K562 (cell line): ENCODE measurements around the gene CLSTN2. TPM values are rescaled to one million over a fixed set of nuclear protein-coding genes. Genes with fewer than 3 reads are reported as not detected.

ENCODE experiments used
- ATAC-seq: fragments of 200-7000 bp; cut with Tn5 transposase; 3 replicates; pipeline ENCODE4 v1.9.1; 2020; ENCODE audit warnings: moderate library complexity
- BruUV-seq: library from RNA; stranded (reverse); fragments of 400-500 nt; replicated peaks from 2 replicates; lab custom pipeline; 2021; lab: Mats Ljungman, UMichigan
- CTCF ChIA-PET: fragments of 300-600 bp; formaldehyde crosslinking; extraction: SDS; loops from one replicate; lab custom pipeline; 2021; ENCODE audit warnings: low intra/inter-chr PET ratio; lab: Yijun Ruan, JAX
- POLR2A ChIA-PET: fragments of 300-600, 350-650 bp; sonication (Branson Sonifier 250); formaldehyde crosslinking; extraction: SDS; loops from one replicate; lab custom pipeline; 2021; ENCODE audit warnings: antibody characterized with exemption, inconsistent platforms; lab: Yijun Ruan, JAX
- DNase-seq, 4 experiments: peaks; one replicate each; pipeline versions ENCODE4 v3.0.0 to v3.0.0-alpha.2; 2011 to 2018; ENCODE audit warnings: low spot score in 3 of 4, mixed read lengths in 3 of 4; ENCODE audit errors: extremely low read depth in 1 of 4
- FAIRE-seq: peaks from 2 replicates; lab custom pipeline; 2011; peaks lifted over from hg19 to GRCh38; lab: Jason Lieb, UNC
- H2AFZ ChIP-seq: 2 replicates; pipeline ENCODE4 v1.6.0; 2011; ENCODE audit warnings: low read depth, low read length, control low read depth, inconsistent platforms
- H3K27ac ChIP-seq: fragments of 200-600 bp; 3 replicates; pipeline ENCODE4 v1.8.0; 2011; ENCODE audit warnings: low read depth, mild to moderate bottlenecking, control low read depth, inconsistent platforms, low read length, moderate library complexity, mixed read lengths; ENCODE audit errors: extremely low read depth
- H3K27me3 ChIP-seq, 2 experiments: fragments of 300-600 bp in 1 of 2; 2 replicates in 1 of 2; 3 replicates in 1 of 2; pipeline versions ENCODE4 v1.6.0 to v1.8.0; 2011; ENCODE audit warnings: inconsistent platforms in 2 of 2, low read length in 2 of 2, mild to moderate bottlenecking in 1 of 2, mixed read lengths in 1 of 2, moderate library complexity in 1 of 2; ENCODE audit not compliant: control insufficient read depth in 2 of 2, insufficient read depth in 2 of 2
- H3K36me3 ChIP-seq: fragments of 300-600 bp; 3 replicates; pipeline ENCODE4 v1.8.0; 2011; ENCODE audit warnings: mild to moderate bottlenecking, low read length, inconsistent platforms; ENCODE audit not compliant: control insufficient read depth, insufficient read depth
- H3K4me1 ChIP-seq, 2 experiments: fragments of 200-600 bp in 1 of 2; replicated peaks in 1 of 2; 2 replicates in 1 of 2; 3 replicates in 1 of 2; pipeline versions ENCODE4 v1.5.1 to v1.8.0; 2011; ENCODE audit warnings: inconsistent platforms in 2 of 2, low read length in 2 of 2, mild to moderate bottlenecking in 1 of 2, mixed read lengths in 1 of 2, moderate library complexity in 1 of 2; ENCODE audit not compliant: control insufficient read depth in 2 of 2, insufficient read depth in 2 of 2
- H3K4me2 ChIP-seq: 2 replicates; pipeline ENCODE4 v1.6.1; 2011; ENCODE audit warnings: low read length, control low read depth, inconsistent platforms, mixed read lengths; ENCODE audit not compliant: insufficient read depth
- H3K4me3 ChIP-seq: fragments of 200-600 bp; sonication (generic), shearing (Covaris generic); 2 replicates; pipeline ENCODE4 v1.5.1; 2016; ENCODE audit warnings: control low read depth, inconsistent platforms
- H3K79me2 ChIP-seq: fragments of 200-600 bp; 3 replicates; pipeline ENCODE4 v1.8.0; 2011; ENCODE audit warnings: low read length, inconsistent platforms; ENCODE audit not compliant: control insufficient read depth, insufficient read depth
- H3K9ac ChIP-seq, 2 experiments: 2 replicates each; pipeline versions ENCODE4 v1.6.0 to v1.6.1; 2011; ENCODE audit warnings: low read depth in 2 of 2, low read length in 2 of 2, control low read depth in 1 of 2, inconsistent platforms in 1 of 2, mild to moderate bottlenecking in 1 of 2, mixed read lengths in 1 of 2; ENCODE audit not compliant: insufficient read depth in 1 of 2
- H3K9me1 ChIP-seq: one replicate; pipeline ENCODE4 v1.6.0; 2011; ENCODE audit warnings: inconsistent platforms, mild to moderate bottlenecking, low read length, moderate library complexity; ENCODE audit not compliant: control insufficient read depth, insufficient read depth
- H3K9me3 ChIP-seq: replicated peaks from 2 replicates; pipeline ENCODE4 v1.5.1; 2011; ENCODE audit warnings: low read depth, low read length, inconsistent platforms; ENCODE audit not compliant: control insufficient read depth, insufficient read depth
- H4K20me1 ChIP-seq: replicated peaks from 2 replicates; pipeline ENCODE4 v1.6.1; 2011; ENCODE audit warnings: low read length, inconsistent platforms, mixed read lengths; ENCODE audit not compliant: control insufficient read depth, insufficient read depth
- BCL6 ChIP-seq: fragments of 250-450 bp; sonication (Bioruptor Pico); IDR thresholded peaks from 2 replicates; pipeline ENCODE4 v1.4.0; 2020
- E4F1 ChIP-seq: fragments of 250-450 bp; sonication (Bioruptor Pico); IDR thresholded peaks from 2 replicates; pipeline ENCODE4 v1.5.0; 2021; ENCODE audit warnings: mild to moderate bottlenecking, borderline replicate concordance
- KLF1 ChIP-seq: fragments of 450-650 bp; IDR thresholded peaks from 2 replicates; pipeline ENCODE4 v1.6.1; 2016; ENCODE audit warnings: missing genetic modification characterization, missing compliant biosample characterization
- PCBP2 ChIP-seq: fragments of 200-400 bp; formaldehyde crosslinking; IDR thresholded peaks from 2 replicates; pipeline ENCODE4 v1.6.1; 2018; ENCODE audit warnings: low read length, low read depth, mild to moderate bottlenecking, moderate library complexity; ENCODE audit not compliant: poor library complexity, severe bottlenecking
- ZNF146 ChIP-seq: IDR thresholded peaks from one replicate; pipeline ENCODE4 v1.6.1; 2018; ENCODE audit warnings: missing compliant biosample characterization; ENCODE audit not compliant: unreplicated experiment
- WGBS: fragments of 100-300 bp; shearing (Covaris generic); methylation state at CpG from one replicate; pipeline ENCODE4 v1.1.6; 2016; ENCODE audit warnings: low coverage, mixed read lengths; ENCODE audit not compliant: insufficient coverage; ENCODE audit errors: missing lambda C conversion rate; 5-methylcytosine and 5-hydroxymethylcytosine counted together
- in situ Hi-C: fragments of 300-500 bp; cut with MboI; formaldehyde crosslinking; loops from 4 replicates; pipeline ENCODE4 v1.15.0; 2018; ENCODE audit warnings: inconsistent platforms, mixed read lengths
- intact Hi-C: fragments of 100-400 bp; cut with micrococcal nuclease; formaldehyde crosslinking; loops from 2 replicates; pipeline ENCODE4 v1.14.2; 2022
- polyA plus RNA-seq, 8 experiments: library from polyadenylated mRNA; depleted of rRNA in 4 of 8; stranded (reverse) in 5 of 8; unstranded in 3 of 8; fragments of >200 nt; fragmentation: Nextera tagmentation in 2 of 8; fragmentation: Illumina TruSeq in 1 of 8; extraction: Ambion mirVana in 2 of 8; extraction: Trizol in 1 of 8; gene quantifications; 2 replicates each; pipeline versions ENCODE4 v1.2.1 to v1.2.3, GENCODE V29; 2011 to 2014; ENCODE audit warnings: inconsistent platforms in 1 of 8, missing spikeins in 1 of 8
- total RNA-seq, 7 experiments: library from RNA; depleted of rRNA in 6 of 7; stranded (reverse); fragments of >200 nt in 6 of 7; fragmentation: Illumina TruSeq in 2 of 7; extraction: Trizol in 2 of 7; gene quantifications; 2 replicates each; pipeline versions ENCODE4 v1.2.1 to v1.2.3, GENCODE V29; 2011 to 2021; ENCODE audit warnings: low replicate concordance in 1 of 7

The CLSTN2 gene
- total and polyA plus RNA-seq, 9 of the 15 experiments (the other 6 are each of a cell fraction or from before 2014, with no cell fraction given) = 0.02 to 0.04 (median 0.04) TPM; not detected in 6

DNA sequence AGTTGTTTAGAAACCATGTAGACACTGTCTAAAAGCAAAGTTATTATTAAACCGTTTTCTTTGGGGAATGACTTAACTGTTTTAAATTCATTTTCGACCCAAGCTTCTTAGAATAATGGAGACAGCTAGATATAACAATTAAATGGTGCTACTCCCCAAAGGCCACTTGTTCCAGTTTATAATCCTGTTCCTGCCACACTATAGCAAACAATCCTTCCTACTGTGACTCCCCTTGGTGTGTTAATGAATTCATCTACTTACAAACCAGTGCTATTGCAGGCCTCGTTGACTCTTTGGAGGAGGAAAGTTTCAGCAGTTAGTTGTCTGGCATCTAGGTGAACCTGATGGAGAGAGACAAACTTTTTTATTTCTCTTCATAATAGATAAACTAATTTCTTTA is 25.2 kb upstream of the CLSTN2 start:
- no peak for ATAC-seq
- no peak for FAIRE-seq
- CTCF ChIA-PET = no interaction called here
- TF ChIP-seq BCL6 (no peak), KLF1 (tag) (no peak), E4F1 (no peak), PCBP2 (no peak), ZNF146 (CRISPR knock-in tag) (no peak)
- TF ChIP-seq, all 486 proteins: peak for 0
- Histone ChIP-seq H3K27me3 (no peaks in the 10 kb centered on the region), H4K20me1 (no peaks in the 10 kb centered on the region), H3K9ac (no peak overlapping the region), H3K4me3 (no peak overlapping the region), H3K9me3 (no peaks in the 10 kb centered on the region), H3K4me1 (no peaks in the 10 kb centered on the region), H3K36me3 (no peaks in the 10 kb centered on the region), H3K4me2 (no peak overlapping the region), H3K9me1 (no peaks in the 10 kb centered on the region), H3K79me2 (no peaks in the 10 kb centered on the region), H3K27ac (no peak overlapping the region), H2AFZ (no peak overlapping the region)
- POLR2A ChIA-PET = no interaction called here
- 0% methylated on average over 3 of the region's 3 CpGs for whole genome bisulfite sequencing
- BruUV-seq = no TSS peak
- intact Hi-C loops = no loop called here
- no peak for DNase-seq
- in situ Hi-C loops = no loop called here
